PC-9 (cell line): ENCODE results near the gene ADAMTS3.

Experiments used
- EZH2 ChIP-seq: fragments of 200-600 bp; sonication (generic); IDR thresholded peaks from 2 replicates; pipeline ENCODE4 v1.8.0; 2017; ENCODE audit warnings: antibody characterized with exemption, low read depth
- TF ChIP-seq, protein P1 (sequence below): fragments of 200-600 bp; sonication (generic); conservative IDR thresholded peaks from 2 replicates; pipeline ENCODE4 v1.6.1; 2017; ENCODE audit warnings: mixed run types, antibody characterized with exemption, mild to moderate bottlenecking, moderate library complexity

GRCh38 chr4:72314869-72315268 is 254.2 kb downstream of the ADAMTS3 start:
- TF ChIP-seq, protein P1, sequence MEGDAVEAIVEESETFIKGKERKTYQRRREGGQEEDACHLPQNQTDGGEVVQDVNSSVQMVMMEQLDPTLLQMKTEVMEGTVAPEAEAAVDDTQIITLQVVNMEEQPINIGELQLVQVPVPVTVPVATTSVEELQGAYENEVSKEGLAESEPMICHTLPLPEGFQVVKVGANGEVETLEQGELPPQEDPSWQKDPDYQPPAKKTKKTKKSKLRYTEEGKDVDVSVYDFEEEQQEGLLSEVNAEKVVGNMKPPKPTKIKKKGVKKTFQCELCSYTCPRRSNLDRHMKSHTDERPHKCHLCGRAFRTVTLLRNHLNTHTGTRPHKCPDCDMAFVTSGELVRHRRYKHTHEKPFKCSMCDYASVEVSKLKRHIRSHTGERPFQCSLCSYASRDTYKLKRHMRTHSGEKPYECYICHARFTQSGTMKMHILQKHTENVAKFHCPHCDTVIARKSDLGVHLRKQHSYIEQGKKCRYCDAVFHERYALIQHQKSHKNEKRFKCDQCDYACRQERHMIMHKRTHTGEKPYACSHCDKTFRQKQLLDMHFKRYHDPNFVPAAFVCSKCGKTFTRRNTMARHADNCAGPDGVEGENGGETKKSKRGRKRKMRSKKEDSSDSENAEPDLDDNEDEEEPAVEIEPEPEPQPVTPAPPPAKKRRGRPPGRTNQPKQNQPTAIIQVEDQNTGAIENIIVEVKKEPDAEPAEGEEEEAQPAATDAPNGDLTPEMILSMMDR = no peak
- no peak for TF ChIP-seq EZH2
